ENCODE data around the gene SFSWAP. TPM values are rescaled to one million over a fixed set of nuclear protein-coding genes. Genes with fewer than 3 reads are reported as not detected.

SFSWAP gene
- total RNA-seq, 1 donor from 2014 or later = 46.9 TPM

GRCh38 chr12:131833896-131834641 is 123.2 kb downstream of the SFSWAP start:
- Histone ChIP-seq H3K4me3 (no peak overlapping the region), H3K27ac (no peak overlapping the region), H3K27me3 (ENCODE audit: low read depth) (peaks cover 55% of the 10 kb centered on the region), H3K4me1 (peaks cover 25% of the 10 kb centered on the region), H3K9me3 (no peaks in the 10 kb centered on the region), H3K36me3 (no peaks in the 10 kb centered on the region)
- DNase-seq (no peak), ATAC-seq (no peak)
- TF ChIP-seq, protein P1, sequence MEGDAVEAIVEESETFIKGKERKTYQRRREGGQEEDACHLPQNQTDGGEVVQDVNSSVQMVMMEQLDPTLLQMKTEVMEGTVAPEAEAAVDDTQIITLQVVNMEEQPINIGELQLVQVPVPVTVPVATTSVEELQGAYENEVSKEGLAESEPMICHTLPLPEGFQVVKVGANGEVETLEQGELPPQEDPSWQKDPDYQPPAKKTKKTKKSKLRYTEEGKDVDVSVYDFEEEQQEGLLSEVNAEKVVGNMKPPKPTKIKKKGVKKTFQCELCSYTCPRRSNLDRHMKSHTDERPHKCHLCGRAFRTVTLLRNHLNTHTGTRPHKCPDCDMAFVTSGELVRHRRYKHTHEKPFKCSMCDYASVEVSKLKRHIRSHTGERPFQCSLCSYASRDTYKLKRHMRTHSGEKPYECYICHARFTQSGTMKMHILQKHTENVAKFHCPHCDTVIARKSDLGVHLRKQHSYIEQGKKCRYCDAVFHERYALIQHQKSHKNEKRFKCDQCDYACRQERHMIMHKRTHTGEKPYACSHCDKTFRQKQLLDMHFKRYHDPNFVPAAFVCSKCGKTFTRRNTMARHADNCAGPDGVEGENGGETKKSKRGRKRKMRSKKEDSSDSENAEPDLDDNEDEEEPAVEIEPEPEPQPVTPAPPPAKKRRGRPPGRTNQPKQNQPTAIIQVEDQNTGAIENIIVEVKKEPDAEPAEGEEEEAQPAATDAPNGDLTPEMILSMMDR (IDR thresholded peaks at IDR 0.05) = peak; percentile 4
- intact Hi-C loops (cut with DNase I) = no loop called here

DNA sequence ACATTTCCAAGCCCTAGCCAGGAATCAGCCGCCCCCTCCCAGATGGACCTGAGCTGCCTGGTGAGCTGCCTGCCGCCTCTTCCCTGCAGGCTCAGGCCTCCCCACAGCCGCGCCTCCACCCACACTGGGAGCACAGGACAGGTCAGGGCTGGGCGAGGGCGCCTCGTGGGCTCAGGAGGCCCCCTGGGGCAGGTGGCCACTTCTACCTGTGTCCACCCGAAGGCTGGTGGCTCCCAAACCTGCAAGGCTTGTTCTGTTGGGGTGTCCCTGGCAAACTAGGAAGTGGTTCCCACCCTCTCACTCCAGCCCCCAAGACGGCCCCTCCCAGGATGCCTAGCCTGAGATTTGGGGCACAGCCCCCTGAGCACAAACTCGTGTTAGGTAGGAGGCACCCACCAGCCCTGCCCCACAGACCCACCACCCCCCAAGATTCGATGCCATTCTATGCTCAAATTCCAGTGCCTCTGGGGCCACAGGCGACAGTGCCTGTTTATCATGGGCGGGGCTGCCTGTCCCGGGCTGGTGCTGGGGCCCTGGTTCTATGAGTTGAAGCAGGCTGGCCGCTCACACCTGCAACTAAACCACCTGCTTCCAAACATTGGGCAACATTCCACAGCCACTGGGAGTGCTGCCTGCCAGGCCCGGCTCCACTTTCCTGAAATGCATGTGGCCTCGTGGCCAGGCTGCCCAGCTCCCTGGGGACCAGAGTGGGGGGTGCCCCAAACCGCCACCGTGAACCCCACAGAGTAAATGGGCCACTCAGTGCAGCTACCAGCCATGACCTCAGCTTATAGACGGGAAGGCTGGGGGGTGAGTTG is 124.1 kb downstream of the SFSWAP start:
- DNase-seq (no peak), ATAC-seq (no peak)
- Histone ChIP-seq H3K4me1 (peaks cover 16% of the 10 kb centered on the region), H3K36me3 (no peaks in the 10 kb centered on the region), H3K9me3 (no peaks in the 10 kb centered on the region), H3K27me3 (ENCODE audit: low read depth) (peaks cover 50% of the 10 kb centered on the region), H3K27ac (no peak overlapping the region), H3K4me3 (no peak overlapping the region)
- TF ChIP-seq, protein P1 (IDR thresholded peaks at IDR 0.05) = no peak
- intact Hi-C loops (cut with DNase I) = no loop called here

- Histone ChIP-seq H3K27me3 (ENCODE audit: low read depth) (peaks cover 43% of the 10 kb centered on the region), H3K9me3 (no peaks in the 10 kb centered on the region), H3K4me3 (no peak overlapping the region), H3K27ac (no peak overlapping the region), H3K4me1 (peaks cover 9% of the 10 kb centered on the region), H3K36me3 (no peaks in the 10 kb centered on the region)
- TF ChIP-seq, protein P1 (IDR thresholded peaks at IDR 0.05) = no peak
- intact Hi-C loops (cut with DNase I) = no loop called here
- DNase-seq (no peak), ATAC-seq (no peak)
Observed at GRCh38 chr12:131835616-131836171, 124.8 kb downstream of the SFSWAP start.

- no peak overlapping the region for H3K27ac ChIP-seq
- H3K9me3 ChIP-seq = no peaks in the 10 kb centered on the region
- peaks cover 4% of the 10 kb centered on the region for H3K4me1 ChIP-seq
- ATAC-seq (no peak), DNase-seq (no peak)
- peaks cover 40% of the 10 kb centered on the region for H3K27me3 ChIP-seq (ENCODE audit: low read depth)
- no peaks in the 10 kb centered on the region for H3K36me3 ChIP-seq
- TF ChIP-seq, protein P1 (IDR thresholded peaks at IDR 0.05) = peak; percentile 25
- H3K4me3 ChIP-seq = no peak overlapping the region
- intact Hi-C loops (cut with DNase I) = no loop called here
Observed at GRCh38 chr12:131836193-131836592, 125.3 kb downstream of the SFSWAP start.

DNA sequence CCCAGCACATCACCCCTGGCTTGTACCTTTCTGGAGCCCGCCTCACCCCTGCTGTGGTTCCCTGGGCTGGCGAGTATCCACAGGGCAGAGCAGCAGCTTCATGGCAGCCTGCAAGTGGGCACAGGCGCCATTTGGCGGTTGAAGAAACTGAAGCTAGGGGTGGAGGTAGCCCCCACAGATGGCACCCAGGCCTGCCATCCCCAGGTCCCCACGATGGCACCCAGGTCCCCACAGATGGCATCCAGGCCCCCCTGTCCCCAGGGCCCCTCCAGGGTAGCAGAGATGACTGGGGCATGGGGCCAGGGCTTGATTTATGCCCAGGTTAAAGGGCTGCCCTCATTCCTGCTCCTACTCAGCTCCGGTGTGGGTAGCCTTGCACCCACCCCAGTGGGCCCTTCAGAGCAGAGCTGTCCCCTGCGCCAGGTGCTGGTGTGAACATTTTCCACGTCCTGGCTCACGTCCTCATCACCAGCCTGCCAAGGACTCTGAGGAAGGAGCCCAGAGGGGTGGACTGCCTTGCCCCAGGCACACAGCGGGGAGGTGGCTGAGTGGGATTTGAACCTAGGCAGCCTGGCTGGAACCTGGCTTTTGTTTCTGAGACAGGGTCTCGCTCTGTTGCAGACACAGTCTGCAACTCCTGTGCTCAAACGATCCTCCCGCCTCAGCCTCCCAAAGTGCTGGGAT is 126.0 kb downstream of the SFSWAP start:
- H3K4me3 ChIP-seq = no peak overlapping the region
- ATAC-seq = no peak
- H3K4me1 ChIP-seq = no peaks in the 10 kb centered on the region
- TF ChIP-seq, protein P1 (IDR thresholded peaks at IDR 0.05) = no peak
- peaks cover 40% of the 10 kb centered on the region for H3K27me3 ChIP-seq (ENCODE audit: low read depth)
- H3K9me3 ChIP-seq = no peaks in the 10 kb centered on the region
- no peaks in the 10 kb centered on the region for H3K36me3 ChIP-seq
- intact Hi-C loops (cut with DNase I) = no loop called here
- DNase-seq = no peak
- no peak overlapping the region for H3K27ac ChIP-seq
